A549 (cell line): ENCODE measurements around the gene NME3. TPM values are rescaled to one million over a fixed set of nuclear protein-coding genes. Genes with fewer than 3 reads are reported as not detected.

ENCODE experiments used
- ATAC-seq, 2 experiments: fragments of 200-7000 bp in 1 of 2; fragments of >200 bp in 1 of 2; cut with Nextera tagmentation in 1 of 2; cut with Tn5 transposase in 1 of 2; 3 replicates each; pipeline versions ENCODE4 v1.8.0 to v1.9.1; 2018 to 2020; ENCODE audit warnings: mild to moderate bottlenecking in 1 of 2, moderate library complexity in 1 of 2
- CTCF ChIA-PET: fragments of 300-600 bp; sonication (Branson Sonifier 250); formaldehyde crosslinking; extraction: SDS; loops from one replicate; lab custom pipeline; 2021; ENCODE audit warnings: antibody characterized with exemption, inconsistent platforms; lab: Yijun Ruan, JAX
- POLR2A ChIA-PET: fragments of 350-600 bp; formaldehyde crosslinking; extraction: SDS; loops from one replicate; lab custom pipeline; 2021; ENCODE audit warnings: antibody characterized with exemption, inconsistent platforms; lab: Yijun Ruan, JAX
- DNase-seq, 2 experiments: peaks; one replicate each; pipeline versions ENCODE4 v3.0.0 to v3.0.0-alpha.2; 2011 to 2016; ENCODE audit warnings: low read depth in 1 of 2, low spot score in 1 of 2
- FAIRE-seq: peaks from 2 replicates; lab custom pipeline; 2011; peaks lifted over from hg19 to GRCh38; lab: Jason Lieb, UNC
- H3K27ac ChIP-seq, 2 experiments: fragments of >200 bp; sonication (Bioruptor Twin); formaldehyde crosslinking; 3 replicates each; pipeline ENCODE4 v1.5.1; 2016 to 2017
- H3K4me1 ChIP-seq: fragments of >200 bp; sonication (Bioruptor Twin); formaldehyde crosslinking; 3 replicates; pipeline ENCODE4 v1.6.1; 2016
- H3K4me2 ChIP-seq: fragments of >200 bp; sonication (Bioruptor Twin); formaldehyde crosslinking; 3 replicates; pipeline ENCODE4 v1.6.1; 2016
- H3K4me3 ChIP-seq: fragments of >200 bp; sonication (Bioruptor Twin); formaldehyde crosslinking; 3 replicates; pipeline ENCODE4 v1.5.1; 2016
- H3K9me3 ChIP-seq: fragments of >200 bp; sonication (Bioruptor Twin); formaldehyde crosslinking; 3 replicates; pipeline ENCODE4 v1.6.1; 2016
- ATOH8 ChIP-seq: fragments of 250-450 bp; sonication (Bioruptor Pico); IDR thresholded peaks from 2 replicates; pipeline ENCODE4 v1.5.0; 2020; ENCODE audit warnings: low read depth, mild to moderate bottlenecking, moderate library complexity
- BHLHE40 ChIP-seq: IDR thresholded peaks from 2 replicates; pipeline ENCODE4 v1.6.1; 2012; ENCODE audit warnings: low read depth, low read length, inconsistent platforms
- CBX2 ChIP-seq: fragments of 200-600 bp; sonication (generic); IDR thresholded peaks from 2 replicates; pipeline ENCODE4 v1.6.1; 2016; ENCODE audit warnings: low read depth, mild to moderate bottlenecking, borderline replicate concordance
- EHF ChIP-seq: fragments of 250-450 bp; sonication (Bioruptor Pico); IDR thresholded peaks from 2 replicates; pipeline ENCODE4 v1.5.0; 2020; ENCODE audit warnings: mild to moderate bottlenecking
- EHMT2 ChIP-seq: fragments of 200-600 bp; sonication (generic); IDR thresholded peaks from 2 replicates; pipeline ENCODE4 v1.6.1; 2016; ENCODE audit warnings: antibody characterized with exemption, low read depth, mild to moderate bottlenecking, moderate library complexity
- ESRRA ChIP-seq: fragments of 150-350 bp; IDR thresholded peaks from 2 replicates; pipeline ENCODE4 v1.6.1; 2014; ENCODE audit warnings: mild to moderate bottlenecking, low read length, borderline replicate concordance
- HOXA7 ChIP-seq: fragments of 250-450 bp; sonication (Bioruptor Pico); IDR thresholded peaks from 2 replicates; pipeline ENCODE4 v1.5.0; 2020; ENCODE audit warnings: mild to moderate bottlenecking, moderate library complexity
- HOXB5 ChIP-seq: fragments of 250-450 bp; sonication (Bioruptor Pico); IDR thresholded peaks from 2 replicates; pipeline ENCODE4 v1.5.0; 2020; ENCODE audit warnings: mild to moderate bottlenecking, moderate library complexity
- MAX ChIP-seq: IDR thresholded peaks from 2 replicates; pipeline ENCODE4 v1.6.1; 2012
- PHF8 ChIP-seq: fragments of 200-600 bp; sonication (generic); IDR thresholded peaks from 2 replicates; pipeline ENCODE4 v1.6.1; 2016; ENCODE audit warnings: low read depth, mild to moderate bottlenecking, antibody characterized with exemption, moderate library complexity, borderline replicate concordance
- POLR2A ChIP-seq: IDR thresholded peaks from 2 replicates; pipeline ENCODE4 v1.6.1; 2012; ENCODE audit warnings: mild to moderate bottlenecking, low read length
- RARB ChIP-seq: fragments of 250-450 bp; sonication (Bioruptor Pico); IDR thresholded peaks from 2 replicates; pipeline ENCODE4 v1.8.0; 2021; ENCODE audit warnings: mild to moderate bottlenecking, moderate library complexity
- RFX5 ChIP-seq: fragments of 450-650 bp; IDR thresholded peaks from 2 replicates; pipeline ENCODE4 v1.7.1; 2014; ENCODE audit warnings: antibody characterized with exemption, mild to moderate bottlenecking, moderate library complexity
- RNF2 ChIP-seq: fragments of 200-600 bp; sonication (generic); IDR thresholded peaks from 2 replicates; pipeline ENCODE4 v1.6.1; 2016; ENCODE audit warnings: low read depth, mild to moderate bottlenecking, antibody characterized with exemption, moderate library complexity, borderline replicate concordance
- SMC3 ChIP-seq: fragments of >200 bp; sonication (Bioruptor Twin); formaldehyde crosslinking; IDR thresholded peaks from 3 replicates; pipeline ENCODE4 v1.6.1; 2018; ENCODE audit warnings: inconsistent platforms
- SREBF2 ChIP-seq: fragments of 450-650 bp; IDR thresholded peaks from 2 replicates; pipeline ENCODE4 v1.6.1; 2014; ENCODE audit warnings: mild to moderate bottlenecking, moderate library complexity
- TP53 ChIP-seq: fragments of 250-450 bp; sonication (Bioruptor Pico); IDR thresholded peaks from 2 replicates; pipeline ENCODE4 v1.5.0; 2021; ENCODE audit warnings: mild to moderate bottlenecking, moderate library complexity
- ZSCAN20 ChIP-seq: fragments of 250-450 bp; sonication (Bioruptor Pico); IDR thresholded peaks from 2 replicates; pipeline ENCODE4 v1.8.0; 2022; ENCODE audit warnings: mild to moderate bottlenecking, moderate library complexity
- whole genome bisulfite sequencing: methylation state at CpG from one replicate; pipeline ENCODE4 v1.1.6; 2017; ENCODE audit errors: missing lambda C conversion rate; 5-methylcytosine and 5-hydroxymethylcytosine counted together
- polyA plus RNA-seq, 4 experiments: library from polyadenylated mRNA; depleted of rRNA in 3 of 4; stranded (reverse); fragments of >200 nt; fragmentation: RNase III in 1 of 4; extraction: RNeasy Plus Mini Kit Qiagen cat#74134 plus additional on column Dnase treatment in 1 of 4; gene quantifications; 2 replicates in 3 of 4; 3 replicates in 1 of 4; pipeline ENCODE4 v1.2.3, GENCODE V29; 2011 to 2017
- TF ChIP-seq, protein P1 (sequence below): fragments of >200 bp; sonication (Bioruptor Twin); formaldehyde crosslinking; IDR thresholded peaks from 3 replicates; pipeline ENCODE4 v1.6.1; 2016
- TF ChIP-seq, protein P2 (sequence below): fragments of 150-350 bp; IDR thresholded peaks from 2 replicates; pipeline ENCODE4 v1.6.1; 2014; ENCODE audit warnings: low read depth, mild to moderate bottlenecking, low read length
- TF ChIP-seq, protein P3 (sequence below): IDR thresholded peaks from 2 replicates; pipeline ENCODE4 v1.6.1; 2012; ENCODE audit warnings: low read depth, borderline replicate concordance

Gene NME3
- polyA plus RNA-seq, 2 of the 4 experiments (the other 2 are of a cell fraction), result 15.2 to 49.9 TPM

GRCh38 chr16:1810536-1810935, 39.2 kb upstream of the NME3 start (continued):
- TF ChIP-seq HOXA7 (CRISPR knock-in tag), result no peak
- no peak for TF ChIP-seq HOXB5 (CRISPR knock-in tag)
- TF ChIP-seq, protein P1, sequence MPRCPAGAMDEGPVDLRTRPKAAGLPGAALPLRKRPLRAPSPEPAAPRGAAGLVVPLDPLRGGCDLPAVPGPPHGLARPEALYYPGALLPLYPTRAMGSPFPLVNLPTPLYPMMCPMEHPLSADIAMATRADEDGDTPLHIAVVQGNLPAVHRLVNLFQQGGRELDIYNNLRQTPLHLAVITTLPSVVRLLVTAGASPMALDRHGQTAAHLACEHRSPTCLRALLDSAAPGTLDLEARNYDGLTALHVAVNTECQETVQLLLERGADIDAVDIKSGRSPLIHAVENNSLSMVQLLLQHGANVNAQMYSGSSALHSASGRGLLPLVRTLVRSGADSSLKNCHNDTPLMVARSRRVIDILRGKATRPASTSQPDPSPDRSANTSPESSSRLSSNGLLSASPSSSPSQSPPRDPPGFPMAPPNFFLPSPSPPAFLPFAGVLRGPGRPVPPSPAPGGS, result no peak
- no peak for TF ChIP-seq ESRRA

GRCh38 chr16:1810106-1810505, 38.8 kb upstream of the NME3 start:
- H3K4me3 ChIP-seq, result no peak overlapping the region
- DNase-seq (no peak), FAIRE-seq (no peak), ATAC-seq (no peak)
- H3K4me2 ChIP-seq, result no peak overlapping the region
- ChIA-PET POLR2A (no interaction called here), CTCF (interaction anchor here (1.3 to 1.8 kb wide), 3 partner anchors 13 to 36 kb away, joined by 3 to 4 read pairs (median 4); no protein-coding TSS in a partner anchor)
- TF ChIP-seq SREBF2 (no peak), BHLHE40 (no peak), RNF2 (no peak), ATOH8 (CRISPR knock-in tag) (no peak), MAX (no peak), RFX5 (no peak), TP53 (CRISPR knock-in tag) (no peak), RARB (no peak), POLR2A (no peak), ZSCAN20 (CRISPR knock-in tag) (no peak), EHMT2 (no peak), CBX2 (no peak), SMC3 (no peak), PHF8 (no peak), EHF (no peak)
- TF ChIP-seq, protein P2, sequence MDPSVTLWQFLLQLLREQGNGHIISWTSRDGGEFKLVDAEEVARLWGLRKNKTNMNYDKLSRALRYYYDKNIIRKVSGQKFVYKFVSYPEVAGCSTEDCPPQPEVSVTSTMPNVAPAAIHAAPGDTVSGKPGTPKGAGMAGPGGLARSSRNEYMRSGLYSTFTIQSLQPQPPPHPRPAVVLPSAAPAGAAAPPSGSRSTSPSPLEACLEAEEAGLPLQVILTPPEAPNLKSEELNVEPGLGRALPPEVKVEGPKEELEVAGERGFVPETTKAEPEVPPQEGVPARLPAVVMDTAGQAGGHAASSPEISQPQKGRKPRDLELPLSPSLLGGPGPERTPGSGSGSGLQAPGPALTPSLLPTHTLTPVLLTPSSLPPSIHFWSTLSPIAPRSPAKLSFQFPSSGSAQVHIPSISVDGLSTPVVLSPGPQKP, result no peak
- TF ChIP-seq, protein P1, result no peak
- TF ChIP-seq, protein P3, sequence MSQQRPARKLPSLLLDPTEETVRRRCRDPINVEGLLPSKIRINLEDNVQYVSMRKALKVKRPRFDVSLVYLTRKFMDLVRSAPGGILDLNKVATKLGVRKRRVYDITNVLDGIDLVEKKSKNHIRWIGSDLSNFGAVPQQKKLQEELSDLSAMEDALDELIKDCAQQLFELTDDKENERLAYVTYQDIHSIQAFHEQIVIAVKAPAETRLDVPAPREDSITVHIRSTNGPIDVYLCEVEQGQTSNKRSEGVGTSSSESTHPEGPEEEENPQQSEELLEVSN, result no peak
- H3K9me3 ChIP-seq, result no peaks in the 10 kb centered on the region
- no peak overlapping the region for H3K27ac ChIP-seq
- 93% methylated on average over 16 of the region's 16 CpGs for WGBS
- H3K4me1 ChIP-seq, result peaks cover 10% of the 10 kb centered on the region; the same call in 1 of the 3 replicates
